NT2/D1 (cell line): ENCODE measurements around the gene INAFM1.

Source experiments
- SUZ12 ChIP-seq: IDR thresholded peaks from 2 replicates; pipeline ENCODE4 v1.6.1; 2011; ENCODE audit not compliant: insufficient read length, insufficient read depth; ENCODE audit errors: extremely low read depth
- YY1 ChIP-seq: IDR thresholded peaks from 2 replicates; pipeline ENCODE4 v1.6.1; 2011; ENCODE audit not compliant: insufficient read length, insufficient read depth
- ZNF274 ChIP-seq: IDR thresholded peaks from 2 replicates; pipeline ENCODE4 v1.6.1; 2011; ENCODE audit warnings: mild to moderate bottlenecking, low read depth, low read length

DNA sequence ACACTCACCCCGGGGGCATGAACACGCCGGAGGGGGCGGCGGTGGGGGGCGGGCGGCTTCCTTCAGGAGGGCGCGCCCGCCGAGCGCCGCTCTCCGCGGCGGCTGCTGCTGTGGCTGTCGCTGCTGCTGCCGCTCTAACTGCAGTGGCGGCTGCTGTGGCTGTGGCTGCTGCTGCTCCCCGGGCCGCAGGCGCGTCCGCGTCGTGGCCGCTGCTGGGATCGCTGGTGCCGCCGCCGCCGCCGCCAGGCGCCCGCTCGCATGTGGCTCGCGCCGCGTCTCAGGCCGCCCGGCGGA, 43.8 kb upstream of the INAFM1 start, which contains the start of gene BBC3:
- TF ChIP-seq YY1 (no peak), ZNF274 (no peak), SUZ12 (no peak)
